Sigmoid colon (tissue), 7 donors: Measurements from ENCODE around the gene MLC1. TPM values are rescaled to one million over a fixed set of nuclear protein-coding genes. Genes with fewer than 3 reads are reported as not detected.

Experiments
- DNase-seq: peaks from one replicate; pipeline ENCODE4 v3.0.0-alpha.2; 2019
- H3K27ac ChIP-seq, 4 donors: fragments of 200-600 bp; sonication (generic); one replicate each; pipeline ENCODE4 v1.5.1; 2016 to 2019; ENCODE audit warnings: mild to moderate bottlenecking in 1 of 4
- H3K27me3 ChIP-seq, 3 donors: fragments of 200-600 bp; sonication (generic); one replicate each; pipeline ENCODE4 v1.5.1; 2019; ENCODE audit warnings: mild to moderate bottlenecking in 1 of 3
- H3K36me3 ChIP-seq, 4 donors: fragments of 200-600 bp; sonication (generic); one replicate each; pipeline ENCODE4 v1.5.1; 2016 to 2019
- H3K4me1 ChIP-seq, 4 donors: fragments of 200-600 bp; sonication (generic); one replicate each; pipeline ENCODE4 v1.5.1; 2017 to 2019
- H3K4me3 ChIP-seq, 4 donors: fragments of 200-600 bp; sonication (generic); one replicate each; pipeline ENCODE4 v1.5.1; 2017 to 2019; ENCODE audit warnings: mild to moderate bottlenecking in 2 of 4, moderate library complexity in 1 of 4
- H3K9me3 ChIP-seq, 4 donors: fragments of 200-600 bp in 3 of 4; sonication (generic) in 3 of 4; one replicate each; pipeline versions ENCODE4 v1.5.1 to v1.6.1; 2013 to 2019
- EP300 ChIP-seq, 4 donors: sonication (generic); formaldehyde crosslinking; IDR thresholded peaks; one replicate each; pipeline ENCODE4 v1.6.1; 2017; ENCODE audit warnings: antibody characterized with exemption in 4 of 4
- POLR2A ChIP-seq, 2 donors: fragments of 450-650 bp; IDR thresholded peaks; one replicate each; pipeline ENCODE4 v1.6.1; 2016; ENCODE audit warnings: antibody characterized with exemption in 2 of 2, mild to moderate bottlenecking in 2 of 2, moderate library complexity in 2 of 2
- POLR2AphosphoS5 ChIP-seq, 4 donors: sonication (generic); formaldehyde crosslinking; IDR thresholded peaks; one replicate each; pipeline ENCODE4 v1.6.1; 2017; ENCODE audit warnings: antibody characterized with exemption in 4 of 4
- WGBS, 2 donors: extraction: QIAGEN DNeasy Blood & Tissue Kit; methylation state at CpG; one replicate each; pipeline ENCODE4 v1.1.7; 2013; 5-methylcytosine and 5-hydroxymethylcytosine counted together
- intact Hi-C: fragments of 100-400 bp; cut with DNase I; formaldehyde crosslinking; loops from one replicate; pipeline ENCODE4 v1.15.1; 2023
- polyA plus RNA-seq, 3 donors: library from polyadenylated mRNA; stranded (reverse); fragments of 200-250 nt; gene quantifications; one replicate each; pipeline ENCODE4 v1.2.3, GENCODE V29; 2013
- total RNA-seq, 4 donors: library from RNA; depleted of rRNA; stranded (reverse); fragments of >200 nt; gene quantifications; one replicate each; pipeline ENCODE4 v1.1.0, GENCODE V29; 2016
- TF ChIP-seq, protein P1 (sequence below), 4 experiments: fragments of 450-650 bp in 3 of 4; fragments of 200-600 bp in 1 of 4; IDR thresholded peaks; one replicate each; pipeline ENCODE4 v1.5.1; 2016 to 2019; ENCODE audit warnings: antibody characterized with exemption in 4 of 4, mild to moderate bottlenecking in 3 of 4, moderate library complexity in 2 of 4
- donor health status: healthy with polysubstance abuse.
- donor health status: Bipolar disorder and iron deficiency.
- donor health status: healthy.

Gene MLC1
- total and polyA plus RNA-seq, 7 donors = 0.14 to 0.23 (median 0.16) TPM; not detected in 4

DNA sequence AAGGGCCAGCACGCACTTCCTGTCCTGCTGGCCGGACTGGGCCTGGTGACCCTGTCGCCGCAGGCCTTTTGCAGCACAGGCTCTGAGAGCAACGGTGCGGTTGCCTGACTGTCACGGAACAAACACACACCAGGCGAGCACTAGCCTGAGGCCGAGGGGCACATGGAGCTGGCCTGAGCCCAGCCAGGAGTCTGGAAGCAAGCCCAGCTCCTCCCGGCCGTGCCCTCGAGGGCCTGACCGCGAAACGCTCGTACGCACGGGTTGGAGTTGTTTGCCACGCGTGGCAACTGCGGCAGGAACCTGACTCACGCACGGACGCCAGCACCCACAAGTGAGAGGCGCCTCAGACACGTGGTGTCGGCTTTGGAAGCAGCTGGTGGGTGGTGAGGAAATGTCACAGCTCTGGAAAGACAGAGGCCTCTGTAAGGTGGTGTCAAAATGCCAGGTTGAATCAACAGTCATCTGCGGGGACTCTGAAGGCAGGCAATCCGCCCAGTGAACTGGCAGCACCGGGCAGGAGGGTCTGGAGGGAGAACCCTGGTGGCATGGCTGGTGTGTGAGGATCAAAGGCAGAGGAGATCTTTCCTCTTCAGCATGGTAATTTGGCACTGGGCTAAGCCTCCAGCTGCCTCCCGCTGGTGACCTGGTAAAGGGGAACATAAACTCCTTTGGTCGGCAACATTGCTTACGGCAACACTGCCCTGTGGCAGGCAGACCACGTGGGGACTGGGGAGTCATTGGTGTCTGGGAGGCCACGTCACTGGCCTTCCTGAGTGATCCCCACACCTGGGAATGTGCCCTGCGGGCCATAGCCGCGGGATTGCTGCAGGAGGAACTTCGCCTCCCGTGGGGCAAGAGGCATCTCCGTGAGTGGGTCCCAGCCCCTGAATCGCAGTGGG, 57.3 kb downstream of the MLC1 start:
- DNase-seq = peak; percentile 55
- 44 to 78% methylated on average over 42 of the region's 42 CpGs for WGBS, 2 donors
- no peak overlapping the region for H3K27ac ChIP-seq
- no peaks in the 10 kb centered on the region for H3K36me3 ChIP-seq
- TF ChIP-seq POLR2AphosphoS5 (IDR thresholded peaks at IDR 0.05) (no peak), EP300 (IDR thresholded peaks at IDR 0.05) (no peak), POLR2A (IDR thresholded peaks at IDR 0.05) (no peak)
- TF ChIP-seq, protein P1, sequence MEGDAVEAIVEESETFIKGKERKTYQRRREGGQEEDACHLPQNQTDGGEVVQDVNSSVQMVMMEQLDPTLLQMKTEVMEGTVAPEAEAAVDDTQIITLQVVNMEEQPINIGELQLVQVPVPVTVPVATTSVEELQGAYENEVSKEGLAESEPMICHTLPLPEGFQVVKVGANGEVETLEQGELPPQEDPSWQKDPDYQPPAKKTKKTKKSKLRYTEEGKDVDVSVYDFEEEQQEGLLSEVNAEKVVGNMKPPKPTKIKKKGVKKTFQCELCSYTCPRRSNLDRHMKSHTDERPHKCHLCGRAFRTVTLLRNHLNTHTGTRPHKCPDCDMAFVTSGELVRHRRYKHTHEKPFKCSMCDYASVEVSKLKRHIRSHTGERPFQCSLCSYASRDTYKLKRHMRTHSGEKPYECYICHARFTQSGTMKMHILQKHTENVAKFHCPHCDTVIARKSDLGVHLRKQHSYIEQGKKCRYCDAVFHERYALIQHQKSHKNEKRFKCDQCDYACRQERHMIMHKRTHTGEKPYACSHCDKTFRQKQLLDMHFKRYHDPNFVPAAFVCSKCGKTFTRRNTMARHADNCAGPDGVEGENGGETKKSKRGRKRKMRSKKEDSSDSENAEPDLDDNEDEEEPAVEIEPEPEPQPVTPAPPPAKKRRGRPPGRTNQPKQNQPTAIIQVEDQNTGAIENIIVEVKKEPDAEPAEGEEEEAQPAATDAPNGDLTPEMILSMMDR (IDR thresholded peaks at IDR 0.05) = no peak
- H3K27me3 ChIP-seq = peaks cover 0 to 57% (median 21%) of the 10 kb centered on the region in 3 donors
- intact Hi-C loops = no loop called here
- H3K4me3 ChIP-seq = no peak overlapping the region
- peaks cover 0 to 9% (median 6%) of the 10 kb centered on the region in 4 donors for H3K4me1 ChIP-seq
- no peaks in the 10 kb centered on the region for H3K9me3 ChIP-seq

DNA sequence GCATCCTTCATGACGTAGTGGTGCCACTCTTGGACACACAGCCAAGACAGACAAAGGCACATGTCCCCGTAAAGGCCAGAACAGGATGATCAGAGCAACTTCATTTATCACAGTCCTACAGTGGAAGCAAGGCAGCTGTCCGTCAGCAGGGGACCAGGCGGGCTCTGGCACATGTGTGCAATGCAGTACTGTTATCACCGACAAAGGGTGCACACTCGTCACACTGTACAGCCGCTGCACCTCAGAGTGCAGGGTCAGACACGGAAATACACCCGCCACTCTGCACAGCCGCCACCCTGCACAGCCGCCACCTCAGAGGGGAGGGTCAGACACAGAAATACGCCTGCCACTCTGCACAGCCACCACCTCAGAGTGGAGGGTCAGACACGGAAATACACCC, 59.2 kb downstream of the MLC1 start:
- intact Hi-C loops = no loop called here
- no peak for DNase-seq
- Histone ChIP-seq H3K4me3 (no peak overlapping the region), H3K36me3 (no peaks in the 10 kb centered on the region), H3K27ac (no peak overlapping the region), H3K27me3 (peaks cover 0 to 55% (median 21%) of the 10 kb centered on the region in 3 donors), H3K4me1 (peaks cover 0 to 9% (median 6%) of the 10 kb centered on the region in 4 donors), H3K9me3 (no peaks in the 10 kb centered on the region)
- WGBS, 2 donors = 57 to 79% methylated on average over 13 of the region's 13 CpGs
- TF ChIP-seq, protein P1 (IDR thresholded peaks at IDR 0.05) = no peak
- TF ChIP-seq POLR2A (IDR thresholded peaks at IDR 0.05) (no peak), EP300 (IDR thresholded peaks at IDR 0.05) (no peak), POLR2AphosphoS5 (IDR thresholded peaks at IDR 0.05) (no peak)

DNA sequence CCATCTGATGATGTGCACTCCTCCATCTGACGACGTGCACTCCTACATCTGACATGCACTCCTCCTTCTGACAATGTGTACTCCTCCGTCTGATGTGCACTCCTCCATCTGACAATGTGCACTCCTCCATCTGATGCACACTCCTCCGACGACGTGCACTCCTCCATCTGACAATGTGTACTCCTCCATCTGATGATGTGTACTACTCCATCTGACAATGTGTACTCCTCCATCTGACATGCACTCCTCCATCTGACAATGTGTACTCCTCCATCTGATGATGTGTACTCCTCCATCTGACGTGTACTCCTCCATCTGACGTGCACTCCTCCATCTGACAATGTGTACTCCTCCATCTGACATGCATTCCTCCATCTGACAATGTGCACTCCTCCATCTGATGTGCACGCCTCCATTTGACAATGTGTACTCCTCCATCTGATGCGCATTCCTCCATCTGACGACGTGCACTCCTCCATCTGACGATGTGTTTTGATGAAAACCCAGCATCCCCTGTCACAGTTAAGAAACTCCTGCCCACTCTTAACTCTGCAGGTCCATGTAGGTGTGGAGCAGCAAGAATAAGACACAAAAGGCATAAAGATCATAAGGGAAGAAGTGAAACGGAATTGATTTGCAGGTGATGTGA, 62.9 kb downstream of the MLC1 start:
- peaks cover 0 to 4% (median 0%) of the 10 kb centered on the region in 4 donors for H3K9me3 ChIP-seq
- no peak overlapping the region for H3K4me3 ChIP-seq
- TF ChIP-seq EP300 (IDR thresholded peaks at IDR 0.05) = no peak
- TF ChIP-seq POLR2AphosphoS5 (IDR thresholded peaks at IDR 0.05) = no peak
- TF ChIP-seq POLR2A (IDR thresholded peaks at IDR 0.05) = no peak
- TF ChIP-seq, protein P1 (IDR thresholded peaks at IDR 0.05) = no peak
- no peak overlapping the region for H3K27ac ChIP-seq
- H3K27me3 ChIP-seq = peaks cover 0 to 45% (median 2%) of the 10 kb centered on the region in 3 donors
- H3K36me3 ChIP-seq = no peaks in the 10 kb centered on the region
- no peaks in the 10 kb centered on the region for H3K4me1 ChIP-seq
- DNase-seq = no peak
- 86 to 87% methylated on average over 14 of the region's 14 CpGs for WGBS, 2 donors
- intact Hi-C loops = no loop called here

DNA sequence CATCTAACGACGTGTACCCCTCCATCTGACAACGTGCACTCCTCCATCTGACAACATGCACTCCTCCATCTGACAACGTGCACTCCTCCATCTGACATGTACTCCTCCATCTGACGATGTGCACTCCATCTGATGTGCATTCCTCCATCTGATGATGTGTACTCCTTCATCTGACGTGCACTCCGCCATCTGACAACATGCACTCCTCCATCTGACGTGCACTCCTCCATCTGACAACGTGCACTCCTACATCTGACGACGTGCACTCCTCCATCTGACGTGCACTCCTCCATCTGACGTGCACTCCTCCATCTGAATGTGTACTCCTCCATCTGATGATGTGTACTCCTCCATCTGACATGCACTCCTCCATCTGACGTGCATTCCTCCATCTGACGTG, 64.6 kb downstream of the MLC1 start:
- Histone ChIP-seq H3K27ac (no peak overlapping the region), H3K27me3 (peaks cover 7 to 49% (median 19%) of the 10 kb centered on the region in 3 donors), H3K4me1 (no peaks in the 10 kb centered on the region), H3K36me3 (no peaks in the 10 kb centered on the region), H3K9me3 (peaks cover 0 to 4% (median 0%) of the 10 kb centered on the region in 4 donors), H3K4me3 (no peak overlapping the region)
- no peak for TF ChIP-seq POLR2AphosphoS5 (IDR thresholded peaks at IDR 0.05)
- TF ChIP-seq POLR2A (IDR thresholded peaks at IDR 0.05) = no peak
- TF ChIP-seq, protein P1 (IDR thresholded peaks at IDR 0.05) = no peak
- no peak for TF ChIP-seq EP300 (IDR thresholded peaks at IDR 0.05)
- intact Hi-C loops = no loop called here
- WGBS, 2 donors = 89 to 92% methylated on average over 15 of the region's 15 CpGs
- DNase-seq = no peak
